ENCODE data around the gene H6PD.
"Not testable (repeated sequence)": the region's sequence is repeated elsewhere in the genome, so short reads cannot be mapped to it uniquely, and the experiment has no call there.

GRCh38 chr1:9299571-9300541 is 65.3 kb downstream of the H6PD start:
- not testable (repeated sequence) for TF ChIP-seq CTCF (IDR thresholded peaks at IDR 0.05 in 4 of 5, conservative IDR thresholded peaks at IDR 0.05 in 1 of 5); POLR2A (IDR thresholded peaks at IDR 0.05)

Measured in gastrocnemius medialis (tissue), 4 donors.